ENCODE results near the gene FRMPD1.

DNA sequence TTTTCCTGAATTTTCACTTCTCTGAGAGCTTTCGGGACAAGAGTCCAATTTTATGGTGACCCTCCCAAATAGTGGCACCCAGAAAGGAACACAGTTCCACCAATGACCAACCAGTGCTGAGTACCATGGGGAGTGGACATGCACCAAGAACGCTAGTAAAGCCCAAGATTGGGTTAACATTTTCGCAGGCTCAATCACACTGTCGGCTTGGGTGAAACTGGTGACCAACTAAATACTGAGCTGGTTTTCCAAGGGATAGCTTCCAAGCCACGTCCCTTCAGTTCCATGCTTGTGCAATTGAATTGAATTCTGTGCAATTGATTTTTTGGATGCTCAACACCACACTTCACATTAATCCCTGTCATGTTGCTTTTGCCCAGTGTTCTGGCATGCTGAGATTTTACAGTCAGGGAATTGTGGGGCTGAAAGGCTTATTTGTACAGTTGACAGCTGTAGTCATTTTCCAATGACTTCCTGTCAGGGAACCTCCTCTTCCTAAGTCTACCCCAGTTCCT, 65.3 kb downstream of the FRMPD1 start:
- TF ChIP-seq POLR2A (IDR thresholded peaks at IDR 0.05) = no peak
- TF ChIP-seq, protein P1, sequence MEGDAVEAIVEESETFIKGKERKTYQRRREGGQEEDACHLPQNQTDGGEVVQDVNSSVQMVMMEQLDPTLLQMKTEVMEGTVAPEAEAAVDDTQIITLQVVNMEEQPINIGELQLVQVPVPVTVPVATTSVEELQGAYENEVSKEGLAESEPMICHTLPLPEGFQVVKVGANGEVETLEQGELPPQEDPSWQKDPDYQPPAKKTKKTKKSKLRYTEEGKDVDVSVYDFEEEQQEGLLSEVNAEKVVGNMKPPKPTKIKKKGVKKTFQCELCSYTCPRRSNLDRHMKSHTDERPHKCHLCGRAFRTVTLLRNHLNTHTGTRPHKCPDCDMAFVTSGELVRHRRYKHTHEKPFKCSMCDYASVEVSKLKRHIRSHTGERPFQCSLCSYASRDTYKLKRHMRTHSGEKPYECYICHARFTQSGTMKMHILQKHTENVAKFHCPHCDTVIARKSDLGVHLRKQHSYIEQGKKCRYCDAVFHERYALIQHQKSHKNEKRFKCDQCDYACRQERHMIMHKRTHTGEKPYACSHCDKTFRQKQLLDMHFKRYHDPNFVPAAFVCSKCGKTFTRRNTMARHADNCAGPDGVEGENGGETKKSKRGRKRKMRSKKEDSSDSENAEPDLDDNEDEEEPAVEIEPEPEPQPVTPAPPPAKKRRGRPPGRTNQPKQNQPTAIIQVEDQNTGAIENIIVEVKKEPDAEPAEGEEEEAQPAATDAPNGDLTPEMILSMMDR (IDR thresholded peaks at IDR 0.05) = no peak
